ENCODE measurements around the gene SYP. TPM values are rescaled to one million over a fixed set of nuclear protein-coding genes. Genes with fewer than 3 reads are reported as not detected.
"Not testable (repeated sequence)": the region's sequence is repeated elsewhere in the genome, so short reads cannot be mapped to it uniquely, and the experiment has no call there.

The SYP gene
- total RNA-seq, 1 donor from 2014 or later, result 0.07 TPM

DNA sequence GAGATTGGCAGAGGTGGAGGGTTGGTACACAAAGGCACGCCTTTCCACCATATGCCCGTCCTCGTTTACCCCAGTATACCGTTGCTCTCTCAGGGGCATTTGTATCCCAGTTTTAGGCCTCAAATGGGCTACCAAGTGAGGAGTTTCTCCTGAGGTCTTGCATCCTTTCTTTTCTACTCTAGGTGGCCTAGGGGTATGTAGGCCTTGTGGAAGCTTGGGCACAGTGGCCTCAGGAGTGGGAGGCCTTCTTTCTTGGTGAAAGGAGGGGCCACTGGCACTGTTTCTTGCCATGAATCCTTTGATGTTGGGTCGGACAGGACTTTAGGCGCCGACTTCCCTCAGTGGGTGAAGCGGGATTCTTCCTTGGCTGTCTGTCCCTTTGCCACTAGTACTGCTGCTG, 52.7 kb downstream of the SYP start:
- no peaks in the 10 kb centered on the region for H3K4me1 Mint-ChIP-seq
- no peak for DNase-seq (ENCODE audit: low spot score)
- no peak overlapping the region for H3K4me3 ChIP-seq
- no peaks in the 10 kb centered on the region for H3K79me2 ChIP-seq (ENCODE audit: low read depth)
- peaks cover 19% of the 10 kb centered on the region for H3K9me3 Mint-ChIP-seq
- H3K4me3 Mint-ChIP-seq, result no peak overlapping the region
- H3K4me1 ChIP-seq, result no peaks in the 10 kb centered on the region
- H3K27me3 ChIP-seq, result no peaks in the 10 kb centered on the region
- no peaks in the 10 kb centered on the region for H3K36me3 Mint-ChIP-seq
- no peaks in the 10 kb centered on the region for H3K36me3 ChIP-seq
- H4K20me1 ChIP-seq (ENCODE audit: low read depth), result no peaks in the 10 kb centered on the region
- peaks cover 2% of the 10 kb centered on the region for H3K27me3 Mint-ChIP-seq (ENCODE audit: insufficient read depth, low read depth)
- H3K27ac ChIP-seq, result no peak overlapping the region
- no peaks in the 10 kb centered on the region for H3K9me3 ChIP-seq (ENCODE audit: low read depth)
- TF ChIP-seq EZH2phosphoT487 (IDR thresholded peaks at IDR 0.05), result no peak
- no peak for TF ChIP-seq CTCF (IDR thresholded peaks at IDR 0.05)
- no peak for TF ChIP-seq EZH2 (IDR thresholded peaks at IDR 0.05)
- H3K9ac ChIP-seq, result no peak overlapping the region
- H3F3A ChIP-seq (ENCODE audit: low read depth), result no peaks in the 10 kb centered on the region
- no peak overlapping the region for H3K27ac Mint-ChIP-seq
- no peak overlapping the region for H3K4me2 ChIP-seq
- H2AFZ ChIP-seq (replicated peaks), result no peak overlapping the region

DNA sequence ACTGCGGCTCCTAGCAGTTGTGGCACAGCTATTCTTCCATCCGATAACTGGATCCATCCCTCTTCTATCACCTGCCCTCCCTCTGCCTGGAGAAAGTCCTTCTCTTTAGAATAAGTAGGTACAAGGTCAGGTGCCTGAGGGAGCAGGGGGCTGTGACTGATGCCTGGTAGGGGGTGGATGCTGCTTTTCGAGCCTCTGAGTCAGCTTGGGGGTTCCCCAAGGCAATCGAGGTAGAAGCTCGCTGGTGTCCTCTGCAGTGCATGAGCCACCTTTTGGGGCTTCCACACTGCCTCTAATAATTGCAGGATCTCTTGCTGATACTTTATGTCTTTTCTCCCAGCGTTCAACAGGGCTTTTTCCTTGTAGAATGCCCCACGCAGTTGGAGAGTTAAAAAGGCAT, 56.8 kb downstream of the SYP start:
- H3K79me2 ChIP-seq (ENCODE audit: low read depth); H2AFZ ChIP-seq (replicated peaks); H3K4me2 ChIP-seq; H3K27ac ChIP-seq; H3K36me3 Mint-ChIP-seq; H3K27me3 Mint-ChIP-seq (ENCODE audit: insufficient read depth, low read depth); H4K20me1 ChIP-seq (ENCODE audit: low read depth); H3K9me3 ChIP-seq (ENCODE audit: low read depth); H3K36me3 ChIP-seq; H3K4me1 ChIP-seq; DNase-seq (ENCODE audit: low spot score); H3F3A ChIP-seq (ENCODE audit: low read depth); H3K4me3 ChIP-seq; H3K27ac Mint-ChIP-seq; H3K4me1 Mint-ChIP-seq; H3K4me3 Mint-ChIP-seq; H3K9ac ChIP-seq; H3K27me3 ChIP-seq: not testable (repeated sequence)
- peaks cover 29% of the 10 kb centered on the region for H3K9me3 Mint-ChIP-seq

DNA sequence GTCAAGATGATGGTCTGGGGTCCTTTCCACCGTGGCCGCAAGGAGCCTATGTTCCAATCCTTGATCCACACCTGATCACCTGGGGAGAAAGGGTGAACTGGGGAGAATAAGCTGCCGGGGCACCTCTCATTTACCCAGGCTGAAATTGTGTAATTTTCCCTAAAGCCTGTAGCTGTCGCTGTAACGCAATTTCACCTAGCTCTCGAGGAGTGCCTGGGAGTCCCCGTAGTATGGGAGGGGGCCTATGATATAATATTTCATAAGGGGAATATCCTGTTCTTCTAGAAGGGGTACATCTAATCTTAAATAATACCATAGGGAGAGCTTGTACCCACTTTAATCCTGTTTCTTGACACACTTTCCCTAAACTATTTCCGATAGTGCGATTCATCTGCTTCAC, 57.7 kb downstream of the SYP start:
- H2AFZ ChIP-seq (replicated peaks); H3K27ac Mint-ChIP-seq; H3K4me3 Mint-ChIP-seq; H3K9ac ChIP-seq; H3K36me3 ChIP-seq; H3K27me3 Mint-ChIP-seq (ENCODE audit: insufficient read depth, low read depth); H3K4me1 ChIP-seq; H3K4me2 ChIP-seq; H3F3A ChIP-seq (ENCODE audit: low read depth); H3K79me2 ChIP-seq (ENCODE audit: low read depth); H4K20me1 ChIP-seq (ENCODE audit: low read depth); H3K27ac ChIP-seq; H3K4me3 ChIP-seq; H3K27me3 ChIP-seq; H3K4me1 Mint-ChIP-seq; H3K9me3 ChIP-seq (ENCODE audit: low read depth); H3K36me3 Mint-ChIP-seq: not testable (repeated sequence)
- DNase-seq (ENCODE audit: low spot score), result peak; percentile 25
- peak; percentile 46 for TF ChIP-seq CTCF (IDR thresholded peaks at IDR 0.05)
- peaks cover 33% of the 10 kb centered on the region for H3K9me3 Mint-ChIP-seq

GRCh38 chrX:49139713-49140112, 60.3 kb downstream of the SYP start:
- Mint-ChIP-seq H3K4me1 (no peaks in the 10 kb centered on the region), H3K9me3 (peaks cover 30% of the 10 kb centered on the region)

More at GRCh38 chrX:49139713-49140112, 60.3 kb downstream of the SYP start:
- peaks cover 5% of the 10 kb centered on the region for H3K9me3 ChIP-seq (ENCODE audit: low read depth)
- H2AFZ ChIP-seq (replicated peaks), result no peak overlapping the region
- H4K20me1 ChIP-seq (ENCODE audit: low read depth), result no peaks in the 10 kb centered on the region
- DNase-seq (ENCODE audit: low spot score), result no peak
- TF ChIP-seq CTCF (IDR thresholded peaks at IDR 0.05) (no peak), EZH2phosphoT487 (IDR thresholded peaks at IDR 0.05) (no peak), EZH2 (IDR thresholded peaks at IDR 0.05) (no peak)
- H3F3A ChIP-seq (ENCODE audit: low read depth), result no peaks in the 10 kb centered on the region
- H3K4me1 ChIP-seq, result no peaks in the 10 kb centered on the region
- H3K36me3 Mint-ChIP-seq, result no peaks in the 10 kb centered on the region
- peaks cover 5% of the 10 kb centered on the region for H3K27me3 Mint-ChIP-seq (ENCODE audit: insufficient read depth, low read depth)
- H3K4me3 ChIP-seq, result no peak overlapping the region
- no peak overlapping the region for H3K27ac Mint-ChIP-seq
- no peaks in the 10 kb centered on the region for H3K36me3 ChIP-seq
- no peak overlapping the region for H3K4me3 Mint-ChIP-seq
- H3K9ac ChIP-seq, result no peak overlapping the region
- no peak overlapping the region for H3K4me2 ChIP-seq
- no peaks in the 10 kb centered on the region for H3K27me3 ChIP-seq
- H3K79me2 ChIP-seq (ENCODE audit: low read depth), result no peaks in the 10 kb centered on the region
- no peak overlapping the region for H3K27ac ChIP-seq

Small RNAs within 50 kb of the gene (small RNA-seq; reads per million reads assigned to genes)
- gene RN7SL262P, result not detected

Other genes starting within 250 kb of the SYP start
- gene OTUD5, start 242.6 kb downstream of the SYP start, total RNA-seq (ENCODE audit: low replicate concordance), result 38.6 and 46.3 TPM in 2 replicates
- gene KCND1, start 228.3 kb downstream of the SYP start, total RNA-seq (ENCODE audit: low replicate concordance), result 0.39 and 1.4 TPM in 2 replicates
- 30.1 and 38.9 TPM in 2 replicates for gene GRIPAP1, start 197.9 kb downstream of the SYP start, total RNA-seq (ENCODE audit: low replicate concordance)
- 7.9 and 25.6 TPM in 2 replicates for gene TFE3, start 156.8 kb downstream of the SYP start, total RNA-seq (ENCODE audit: low replicate concordance)
- 1.1 and 3.1 TPM in 2 replicates for gene CCDC120, start 141.2 kb downstream of the SYP start, total RNA-seq (ENCODE audit: low replicate concordance)
- gene PRAF2, start 126.2 kb downstream of the SYP start, total RNA-seq (ENCODE audit: low replicate concordance), result 0.30 and 11.0 TPM in 2 replicates
- gene WDR45, start 120.3 kb downstream of the SYP start, total RNA-seq (ENCODE audit: low replicate concordance), result 19.7 and 22.2 TPM in 2 replicates
- gene GPKOW, start 76.5 kb downstream of the SYP start, total RNA-seq (ENCODE audit: low replicate concordance), result 11.2 and 20.6 TPM in 2 replicates
- 1.4 and 1.5 TPM in 2 replicates for gene MAGIX, start 37.4 kb downstream of the SYP start, total RNA-seq (ENCODE audit: low replicate concordance)
- gene PLP2, start 28.3 kb downstream of the SYP start, total RNA-seq (ENCODE audit: low replicate concordance), result 0.13 and 0.46 TPM in 2 replicates
- 0.28 and 6.4 TPM in 2 replicates for gene PRICKLE3, start 13.8 kb downstream of the SYP start, total RNA-seq (ENCODE audit: low replicate concordance)
- gene CACNA1F, start 33.1 kb upstream of the SYP start, total RNA-seq (ENCODE audit: low replicate concordance), result 1.1 and 4.9 TPM in 2 replicates
- gene CCDC22, start 35.3 kb upstream of the SYP start, total RNA-seq (ENCODE audit: low replicate concordance), result 10.3 and 20.3 TPM in 2 replicates
- 0.19 TPM in 1 of 2 replicates, not detected in the other for gene FOXP3, start 64.5 kb upstream of the SYP start, total RNA-seq (ENCODE audit: low replicate concordance)
- gene PPP1R3F, start 69.6 kb upstream of the SYP start, total RNA-seq (ENCODE audit: low replicate concordance), result 5.6 and 21.2 TPM in 2 replicates
- not detected in 2 replicates for gene GAGE10, start 103.5 kb upstream of the SYP start, total RNA-seq (ENCODE audit: low replicate concordance)
- not detected in 2 replicates for gene GAGE12J, start 121.8 kb upstream of the SYP start, total RNA-seq (ENCODE audit: low replicate concordance)
- gene GAGE13, start 131.4 kb upstream of the SYP start, total RNA-seq (ENCODE audit: low replicate concordance), result not detected in 2 replicates